MG63 (cell line): ENCODE data around the gene GRIN1. TPM values are rescaled to one million over a fixed set of nuclear protein-coding genes. Genes with fewer than 3 reads are reported as not detected.

Experiments used
- DNase-seq: peaks from one replicate; pipeline ENCODE4 v3.0.0-alpha.2; 2020
- H3K27me3 ChIP-seq: fragments of 250-450 bp; sonication (Bioruptor Pico); 2 replicates; pipeline ENCODE4 v1.5.1; 2020; ENCODE audit warnings: mild to moderate bottlenecking, moderate library complexity
- H3K36me3 ChIP-seq: fragments of 250-450 bp; sonication (Bioruptor Pico); 2 replicates; pipeline ENCODE4 v1.5.1; 2020; ENCODE audit warnings: mild to moderate bottlenecking, moderate library complexity
- H3K4me3 ChIP-seq: fragments of 250-450 bp; sonication (Bioruptor Pico); 2 replicates; pipeline ENCODE4 v1.5.1; 2020; ENCODE audit warnings: mild to moderate bottlenecking, moderate library complexity
- H3K9me3 ChIP-seq: fragments of 250-450 bp; sonication (Bioruptor Pico); 2 replicates; pipeline ENCODE4 v1.5.1; 2020; ENCODE audit warnings: mild to moderate bottlenecking, moderate library complexity
- total RNA-seq: library from RNA; depleted of rRNA; stranded (reverse); fragments of >200 nt; shearing (Covaris generic); gene quantifications from 2 replicates; pipeline ENCODE4 v1.2.3, GENCODE V29; 2014; ENCODE audit warnings: low replicate concordance

GRIN1 gene
- total RNA-seq, 1 experiment from 2014 or later: not detected

- no peaks in the 10 kb centered on the region for H3K27me3 ChIP-seq
- H3K9me3 ChIP-seq: no peaks in the 10 kb centered on the region
- no peak for DNase-seq
- H3K4me3 ChIP-seq: no peak overlapping the region
- peaks cover 2% of the 10 kb centered on the region; the same call in 1 of the 2 replicates for H3K36me3 ChIP-seq
Measured at GRCh38 chr9:137174722-137175293, 35.9 kb downstream of the GRIN1 start.

DNA sequence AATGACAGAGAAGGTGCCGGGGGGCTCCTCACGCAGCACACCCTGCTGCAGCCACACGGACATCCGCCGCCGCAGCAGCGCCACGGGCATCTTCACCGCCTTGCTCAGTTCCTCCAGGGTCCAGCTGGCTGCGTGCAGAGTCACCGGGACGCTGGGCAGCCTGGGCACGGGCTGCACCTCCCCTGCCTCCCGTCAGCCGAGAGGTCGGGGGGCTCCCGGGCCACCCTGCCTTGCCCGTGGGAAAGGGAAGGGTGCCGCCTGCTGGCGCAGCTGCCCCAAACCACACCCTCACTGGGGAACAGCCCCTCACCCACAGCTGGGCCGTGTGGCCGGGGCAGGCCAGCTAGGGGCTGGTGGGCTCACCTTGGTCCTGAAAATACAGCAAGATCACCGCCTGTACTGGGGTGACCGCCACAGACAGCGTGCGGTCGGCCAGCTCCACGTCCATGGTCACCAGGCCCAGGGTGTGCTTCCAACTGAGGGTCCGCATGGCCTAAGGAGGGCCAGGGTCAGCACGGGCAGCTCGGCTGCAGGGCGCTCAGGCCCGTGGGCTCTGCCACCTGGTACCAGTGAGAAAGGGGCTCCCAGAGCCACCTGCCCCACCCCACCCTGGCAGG, 36.5 kb downstream of the GRIN1 start:
- peaks cover 2% of the 10 kb centered on the region for H3K36me3 ChIP-seq
- no peak overlapping the region for H3K4me3 ChIP-seq
- H3K9me3 ChIP-seq: no peaks in the 10 kb centered on the region
- DNase-seq: no peak
- no peaks in the 10 kb centered on the region for H3K27me3 ChIP-seq

GRCh38 chr9:137176302-137177182, 37.6 kb downstream of the GRIN1 start:
- Histone ChIP-seq H3K27me3 (no peaks in the 10 kb centered on the region), H3K4me3 (no peak overlapping the region), H3K36me3 (peaks cover 2% of the 10 kb centered on the region), H3K9me3 (no peaks in the 10 kb centered on the region)
- peak; percentile 25 for DNase-seq

DNA sequence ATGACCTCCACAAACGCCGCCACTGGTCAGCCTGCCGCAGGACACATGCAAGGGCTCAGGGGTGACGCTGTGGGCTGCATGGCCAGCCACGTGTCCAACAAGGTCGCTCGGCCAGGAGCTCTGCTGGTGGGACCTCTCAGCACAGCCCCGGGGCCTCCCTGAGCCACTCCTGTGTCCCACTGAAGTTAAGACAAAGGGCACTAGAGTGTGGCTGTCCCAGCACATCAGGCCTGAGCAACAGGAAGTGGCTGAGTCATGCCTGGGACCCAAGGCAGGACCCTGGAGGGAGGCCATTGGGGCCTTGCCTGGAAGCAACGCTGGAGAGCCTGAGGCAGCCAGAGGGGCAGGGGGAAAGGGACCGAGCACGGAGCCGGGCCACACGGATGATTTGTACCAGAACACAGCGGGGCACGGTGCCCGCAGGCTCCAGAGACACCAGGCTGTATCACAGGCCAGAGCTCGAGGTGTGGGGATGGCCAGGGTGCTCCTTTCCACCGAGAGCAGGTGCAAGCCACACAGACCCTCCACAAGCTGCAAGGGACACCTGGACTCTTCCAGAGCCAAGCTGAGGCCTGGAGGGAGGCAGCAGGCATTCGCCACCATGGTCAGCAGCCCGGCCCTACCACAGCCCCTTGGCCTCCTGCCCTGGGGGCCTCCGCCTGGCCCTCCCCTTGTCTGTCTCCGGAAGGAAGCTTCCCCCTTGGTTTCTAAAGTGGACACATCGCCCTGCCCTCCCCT, 39.4 kb downstream of the GRIN1 start:
- DNase-seq: no peak
- Histone ChIP-seq H3K36me3 (peaks cover 7% of the 10 kb centered on the region), H3K4me3 (no peak overlapping the region), H3K9me3 (no peaks in the 10 kb centered on the region), H3K27me3 (no peaks in the 10 kb centered on the region)

- peaks cover 7% of the 10 kb centered on the region for H3K36me3 ChIP-seq
- no peak for DNase-seq
Measured at GRCh38 chr9:137178939-137179630, 40.1 kb downstream of the GRIN1 start.

DNA sequence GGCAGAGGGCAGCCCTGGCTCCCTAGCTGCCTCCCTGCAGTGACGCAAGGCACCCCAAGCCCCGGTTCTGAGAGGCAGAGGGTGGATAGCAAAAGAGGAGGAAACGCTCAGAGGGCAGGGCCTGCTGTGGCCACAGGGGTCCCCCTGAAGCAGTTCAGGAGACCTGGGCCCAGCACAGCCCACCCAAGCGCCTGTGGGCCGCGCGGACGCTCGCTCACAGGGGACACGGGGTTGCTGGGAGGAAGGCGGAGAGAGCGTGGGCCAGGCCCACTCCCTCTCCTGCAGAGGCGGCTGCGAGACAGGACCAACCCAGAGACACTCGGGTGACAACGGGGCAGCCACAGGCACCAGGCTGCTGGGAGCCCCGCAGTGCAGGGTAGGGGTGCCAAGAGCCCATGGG, 40.8 kb downstream of the GRIN1 start:
- Histone ChIP-seq H3K9me3 (no peaks in the 10 kb centered on the region), H3K36me3 (peaks cover 7% of the 10 kb centered on the region), H3K4me3 (no peak overlapping the region), H3K27me3 (no peaks in the 10 kb centered on the region)
- no peak for DNase-seq

More at GRCh38 chr9:137178939-137179630, 40.1 kb downstream of the GRIN1 start:
- Histone ChIP-seq H3K9me3 (no peaks in the 10 kb centered on the region), H3K4me3 (no peak overlapping the region), H3K27me3 (no peaks in the 10 kb centered on the region)

- H3K4me3 ChIP-seq: no peak overlapping the region
- DNase-seq: no peak
- no peaks in the 10 kb centered on the region for H3K9me3 ChIP-seq
- H3K27me3 ChIP-seq: no peaks in the 10 kb centered on the region
- H3K36me3 ChIP-seq: peaks cover 7% of the 10 kb centered on the region
Measured at GRCh38 chr9:137180491-137180890, 41.5 kb downstream of the GRIN1 start.

- Histone ChIP-seq H3K9me3 (no peaks in the 10 kb centered on the region), H3K27me3 (no peaks in the 10 kb centered on the region), H3K4me3 (no peak overlapping the region), H3K36me3 (peaks cover 10% of the 10 kb centered on the region)
- DNase-seq: no peak
Measured at GRCh38 chr9:137181680-137182079, 42.7 kb downstream of the GRIN1 start.

- DNase-seq: no peak
- no peaks in the 10 kb centered on the region for H3K9me3 ChIP-seq
- no peaks in the 10 kb centered on the region for H3K27me3 ChIP-seq
- H3K4me3 ChIP-seq: no peak overlapping the region
- H3K36me3 ChIP-seq: peaks cover 17% of the 10 kb centered on the region
Measured at GRCh38 chr9:137182836-137183235, 43.9 kb downstream of the GRIN1 start.

DNA sequence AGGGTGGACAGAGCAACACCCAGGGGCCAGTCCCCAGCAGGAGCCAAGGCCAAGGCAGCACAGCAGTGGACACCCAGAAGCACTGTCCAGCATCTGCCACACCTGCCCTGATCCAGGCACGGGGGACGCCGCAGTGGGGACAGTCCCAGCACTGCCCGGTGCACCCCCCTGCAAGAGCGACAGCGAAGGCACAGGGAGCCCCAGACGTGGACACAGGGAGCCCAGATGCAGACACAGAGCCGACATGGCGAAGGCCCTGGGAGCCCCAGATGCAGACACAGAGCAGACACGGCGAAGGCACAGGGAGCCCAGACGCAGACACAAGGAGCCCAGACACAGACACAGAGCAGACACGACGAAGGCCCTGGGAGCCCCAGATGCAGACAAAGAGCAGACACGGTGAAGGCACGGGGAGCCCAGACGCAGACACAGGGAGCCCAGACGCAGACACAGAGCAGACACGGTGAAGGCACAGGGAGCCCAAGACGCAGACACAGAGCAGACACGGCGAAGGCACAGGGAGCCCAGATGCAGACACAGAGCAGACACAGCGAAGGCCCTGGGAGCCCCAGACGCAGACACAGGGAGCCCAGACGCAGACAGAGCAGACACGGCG, 45.1 kb downstream of the GRIN1 start:
- H3K4me3 ChIP-seq: no peak overlapping the region
- peaks cover 15% of the 10 kb centered on the region for H3K36me3 ChIP-seq
- no peaks in the 10 kb centered on the region for H3K27me3 ChIP-seq
- no peak for DNase-seq
- no peaks in the 10 kb centered on the region for H3K9me3 ChIP-seq

- Histone ChIP-seq H3K4me3 (no peak overlapping the region), H3K36me3 (peaks cover 22% of the 10 kb centered on the region), H3K27me3 (no peaks in the 10 kb centered on the region), H3K9me3 (no peaks in the 10 kb centered on the region)
- DNase-seq: no peak
Measured at GRCh38 chr9:137184881-137185660, 46.1 kb downstream of the GRIN1 start.

DNA sequence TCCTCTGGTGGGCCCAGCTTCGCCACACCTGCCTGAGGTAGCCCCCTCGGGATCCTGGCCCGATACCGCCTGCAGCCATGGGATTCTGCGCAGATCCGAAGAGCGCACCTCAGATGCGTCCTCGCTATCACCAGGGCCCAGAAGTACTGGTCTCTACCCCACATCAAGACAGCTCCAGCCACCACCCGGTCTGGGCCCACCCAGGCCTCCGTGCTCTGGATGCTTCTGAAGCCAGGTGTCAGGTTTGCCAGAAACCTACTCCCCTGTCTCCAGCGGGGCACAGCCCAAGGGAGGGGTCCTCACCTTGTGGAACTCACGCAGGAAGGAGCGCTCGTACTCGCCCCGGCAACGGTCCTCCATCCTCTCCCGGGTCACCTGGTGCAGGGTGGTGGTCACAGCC, 47.0 kb downstream of the GRIN1 start:
- no peaks in the 10 kb centered on the region for H3K9me3 ChIP-seq
- DNase-seq: no peak
- H3K4me3 ChIP-seq: no peak overlapping the region
- H3K36me3 ChIP-seq: peaks cover 23% of the 10 kb centered on the region
- H3K27me3 ChIP-seq: no peaks in the 10 kb centered on the region

GRCh38 chr9:137186385-137186784, 47.4 kb downstream of the GRIN1 start:
- Histone ChIP-seq H3K27me3 (no peaks in the 10 kb centered on the region), H3K36me3 (peaks cover 23% of the 10 kb centered on the region), H3K9me3 (no peaks in the 10 kb centered on the region), H3K4me3 (no peak overlapping the region)
- DNase-seq: no peak

DNA sequence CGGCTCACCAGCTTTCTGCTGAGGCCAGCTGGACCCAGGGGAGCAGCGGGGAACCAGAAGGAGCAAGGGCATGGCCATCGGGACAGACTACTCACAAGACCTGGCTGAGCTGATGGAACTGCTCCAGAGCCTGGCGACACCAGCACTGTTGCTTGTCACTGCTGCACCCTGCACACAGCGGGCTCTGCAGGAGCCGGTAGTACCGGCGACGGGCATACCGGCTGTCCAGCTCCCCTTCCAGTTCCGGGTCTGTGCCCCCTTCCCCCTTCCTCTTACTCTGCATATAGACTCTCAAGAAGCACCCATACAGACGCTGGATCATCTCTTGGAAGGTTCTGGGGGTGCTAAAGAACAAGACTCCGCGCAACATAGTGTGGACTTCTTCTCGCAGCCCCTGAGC, 48.4 kb downstream of the GRIN1 start:
- Histone ChIP-seq H3K9me3 (no peaks in the 10 kb centered on the region), H3K36me3 (peaks cover 23% of the 10 kb centered on the region), H3K4me3 (peak overlapping the region; percentile 88), H3K27me3 (no peaks in the 10 kb centered on the region)
- no peak for DNase-seq

DNA sequence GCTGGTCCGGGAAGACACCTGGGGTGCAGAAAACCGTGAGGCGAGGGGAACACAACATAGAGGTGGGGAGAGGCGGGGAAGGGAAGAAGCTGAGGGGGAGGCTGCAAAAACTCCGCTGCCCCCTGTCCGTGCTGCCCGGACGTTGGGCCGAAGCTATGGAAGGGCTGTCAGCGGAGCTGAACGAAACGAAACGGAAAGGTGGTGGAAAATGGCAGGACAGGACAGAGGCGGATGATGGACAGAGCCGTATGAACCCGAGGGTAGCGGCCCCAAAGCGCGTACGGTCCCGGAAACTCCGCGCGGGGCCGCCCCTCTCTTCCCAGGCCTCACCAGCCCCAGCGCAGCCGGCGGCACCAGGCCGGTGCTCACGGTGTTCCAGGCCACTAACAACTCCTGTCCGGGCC, 49.1 kb downstream of the GRIN1 start:
- no peaks in the 10 kb centered on the region for H3K9me3 ChIP-seq
- peaks cover 18% of the 10 kb centered on the region for H3K36me3 ChIP-seq
- peak overlapping the region; percentile 88 for H3K4me3 ChIP-seq
- no peak for DNase-seq
- H3K27me3 ChIP-seq: no peaks in the 10 kb centered on the region
